Measurements from ENCODE around the gene RAPH1.

- no peak for TF ChIP-seq EZH2phosphoT487 (IDR thresholded peaks at IDR 0.05; ENCODE audit: insufficient read depth, low read depth)
- TF ChIP-seq EZH2 (IDR thresholded peaks at IDR 0.05; ENCODE audit: insufficient read depth, poor library complexity, severe bottlenecking) = no peak
These were observed 63.8 kb downstream of the RAPH1 start for GRCh38 chr2:203471323-203471722.

Measured in GM23248 (cell line).